ENCODE results near the gene EXOC3L2.

EXOC3L2 gene

DNA sequence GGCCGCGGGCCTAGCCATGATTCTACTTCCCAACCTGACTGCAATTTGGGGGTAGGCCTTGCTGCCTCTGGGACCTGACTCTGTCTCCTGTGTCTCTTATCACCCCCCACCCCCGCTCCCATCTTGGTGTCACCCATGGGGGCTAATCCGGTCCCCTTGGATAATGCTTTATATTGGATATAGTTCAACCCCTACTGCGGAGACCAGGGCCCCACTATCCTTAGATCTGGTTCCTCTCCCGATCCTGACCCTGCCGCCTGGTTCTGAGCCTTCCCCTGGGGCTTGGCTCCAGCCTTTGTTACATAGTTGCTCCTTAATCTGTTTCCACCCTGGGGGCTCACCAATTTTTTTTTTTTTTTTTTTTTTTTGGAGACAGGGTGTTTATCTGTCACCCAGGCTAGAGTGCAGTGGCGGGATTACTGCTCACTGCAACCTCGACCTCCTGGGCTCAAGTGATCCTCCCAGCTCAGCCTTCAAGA lies 65.3 kb downstream of the EXOC3L2 start:
- DNase-seq (ENCODE audit: low spot score): no peak

DNA sequence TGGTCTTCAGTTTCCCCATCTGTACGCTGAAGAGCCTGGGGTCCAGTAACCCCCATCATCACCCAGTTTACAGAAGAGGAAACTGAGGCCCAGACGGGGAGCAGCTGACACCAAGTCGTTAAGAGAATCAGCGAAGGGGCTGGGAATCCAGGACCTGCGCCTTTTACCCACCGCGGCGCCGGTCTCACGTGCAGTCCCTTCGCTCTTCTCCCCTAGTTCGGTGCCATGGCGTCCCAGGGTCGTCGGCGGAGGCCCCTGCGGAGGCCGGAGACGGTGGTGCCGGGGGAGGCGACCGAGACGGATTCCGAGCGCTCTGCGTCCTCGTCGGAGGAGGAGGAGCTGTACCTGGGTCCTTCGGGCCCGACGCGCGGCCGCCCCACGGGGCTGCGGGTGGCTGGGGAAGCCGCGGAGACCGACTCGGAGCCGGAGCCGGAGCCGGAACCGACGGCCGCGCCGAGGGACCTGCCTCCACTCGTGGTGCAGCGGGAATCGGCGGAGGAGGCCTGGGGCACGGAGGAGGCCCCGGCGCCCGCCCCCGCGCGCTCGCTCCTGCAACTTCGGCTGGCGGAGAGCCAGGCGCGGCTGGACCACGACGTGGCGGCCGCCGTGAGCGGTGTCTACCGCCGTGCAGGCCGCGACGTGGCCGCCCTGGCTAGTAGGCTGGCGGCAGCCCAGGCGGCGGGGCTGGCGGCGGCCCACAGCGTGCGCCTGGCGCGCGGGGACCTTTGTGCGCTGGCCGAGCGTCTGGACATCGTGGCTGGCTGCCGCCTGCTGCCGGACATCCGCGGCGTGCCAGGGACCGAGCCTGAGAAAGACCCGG lies 65.9 kb downstream of the EXOC3L2 start:
- DNase-seq (ENCODE audit: low spot score): no peak

DNA sequence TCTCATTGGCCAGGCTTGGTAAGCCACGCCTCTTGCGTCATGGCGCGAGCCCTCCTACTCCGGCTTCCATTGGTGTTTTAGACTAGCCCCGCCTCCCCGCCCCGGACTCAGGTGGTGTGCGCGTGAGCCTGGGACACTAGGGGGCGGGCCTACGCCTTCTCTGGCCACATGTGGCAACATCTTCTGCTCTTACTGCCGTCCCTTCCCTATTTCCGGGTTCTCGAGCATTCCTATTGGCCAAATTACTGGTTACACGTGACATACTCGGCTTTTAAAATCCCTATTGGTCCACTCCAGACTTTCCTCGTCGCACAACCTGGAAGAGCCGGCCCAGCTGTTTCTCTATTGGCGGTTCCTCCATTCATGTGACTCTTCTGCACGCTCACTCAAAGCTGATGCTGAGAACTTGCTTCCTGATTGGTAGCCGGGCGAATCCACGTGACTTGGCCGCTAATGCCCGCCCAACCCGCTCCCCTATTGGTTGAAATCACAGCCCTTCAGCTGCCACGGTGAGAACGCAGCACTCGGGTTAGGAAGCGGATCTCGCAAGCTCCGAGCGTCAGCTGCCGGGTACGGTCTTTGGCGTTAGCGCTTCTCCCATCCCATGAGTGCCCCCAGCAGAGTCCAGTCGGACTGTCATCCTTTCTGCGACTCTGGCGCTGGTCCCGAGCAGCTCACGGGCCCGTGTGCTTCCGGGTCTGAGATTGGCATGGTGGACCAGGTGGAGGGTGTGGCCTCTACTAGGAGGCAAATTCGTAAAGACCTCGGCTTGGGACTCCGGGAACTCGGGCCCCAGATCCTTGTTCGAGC lies 66.7 kb downstream of the EXOC3L2 start, which contains the start of gene BLOC1S3:
Gene BLOC1S3, plus strand, starts transcription at position 523 of the 810 bp plus-strand sequence. CDS start 513 bp downstream, outside the sequence.
- DNase-seq (ENCODE audit: low spot score): peak; percentile 100

GRCh38 chr19:45177817-45178261 lies 67.4 kb downstream of the EXOC3L2 start, which contains the start of gene TRAPPC6A:
Gene TRAPPC6A (minus strand): TSS chr19:45178237. CDS start chr19:45178218, 19 bp downstream.
- no peak for DNase-seq (ENCODE audit: low spot score)

DNA sequence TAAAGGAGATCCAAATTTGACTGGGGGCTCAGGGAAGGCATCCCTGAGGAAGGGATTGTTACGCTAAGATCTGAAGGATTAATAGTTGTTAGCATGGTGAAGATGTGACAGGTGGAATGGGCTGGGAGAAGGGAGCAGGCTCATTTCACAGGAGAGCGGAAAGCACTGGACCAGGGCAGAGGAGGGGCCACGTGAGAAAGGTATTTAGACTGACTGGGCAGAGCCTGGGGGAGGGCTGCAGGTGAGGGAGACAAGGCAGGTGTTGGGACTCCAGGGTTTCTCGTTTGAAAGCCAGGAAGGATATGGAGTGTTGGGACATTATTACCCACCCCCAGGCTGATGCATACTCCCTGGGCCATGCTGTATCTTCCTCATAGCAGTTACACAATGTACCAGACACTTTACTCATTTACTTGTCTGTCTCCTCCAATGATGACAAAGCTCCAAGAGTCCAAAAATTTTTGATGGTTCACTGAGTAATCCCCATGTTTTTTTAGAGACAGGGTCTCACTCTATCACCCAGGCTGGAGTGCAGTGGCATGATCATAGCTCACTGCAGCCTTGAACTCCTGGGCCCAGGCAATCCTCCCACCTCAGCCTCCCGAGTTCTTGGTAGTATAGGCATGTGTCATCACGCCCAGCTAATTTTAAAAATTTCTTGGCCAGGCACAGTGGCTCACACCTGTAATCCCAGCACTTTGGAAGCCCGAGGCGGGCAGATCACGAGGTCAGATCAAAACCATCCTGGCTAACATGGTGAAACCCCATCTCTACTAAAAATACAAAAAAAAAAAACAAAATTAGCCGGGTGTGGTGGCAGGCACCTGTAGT lies 69.5 kb downstream of the EXOC3L2 start:
- DNase-seq (ENCODE audit: low spot score): no peak

DNA sequence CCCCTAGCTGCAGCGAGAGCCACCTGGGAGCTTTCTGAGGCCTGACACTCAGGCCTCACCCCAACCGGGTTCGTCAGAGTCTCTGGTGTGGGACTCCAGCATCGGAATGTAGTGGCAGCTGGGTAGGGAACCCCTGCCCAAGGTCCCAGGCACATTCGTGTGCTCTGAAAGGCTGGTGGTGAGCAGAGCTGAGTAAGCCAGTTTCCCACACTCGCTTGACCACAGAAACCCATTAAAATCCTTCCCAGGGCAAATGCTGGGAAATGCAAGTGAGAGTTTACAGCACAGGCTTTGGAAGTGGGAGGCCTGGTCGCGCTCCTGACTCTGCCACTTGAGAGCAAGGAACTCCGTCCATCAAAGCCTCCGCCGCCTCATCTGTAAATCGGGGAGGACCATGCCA lies 71.4 kb downstream of the EXOC3L2 start:
- DNase-seq (ENCODE audit: low spot score): no peak

- DNase-seq (ENCODE audit: low spot score): no peak
Observed at GRCh38 chr19:45172611-45173208, 72.5 kb downstream of the EXOC3L2 start.

DNA sequence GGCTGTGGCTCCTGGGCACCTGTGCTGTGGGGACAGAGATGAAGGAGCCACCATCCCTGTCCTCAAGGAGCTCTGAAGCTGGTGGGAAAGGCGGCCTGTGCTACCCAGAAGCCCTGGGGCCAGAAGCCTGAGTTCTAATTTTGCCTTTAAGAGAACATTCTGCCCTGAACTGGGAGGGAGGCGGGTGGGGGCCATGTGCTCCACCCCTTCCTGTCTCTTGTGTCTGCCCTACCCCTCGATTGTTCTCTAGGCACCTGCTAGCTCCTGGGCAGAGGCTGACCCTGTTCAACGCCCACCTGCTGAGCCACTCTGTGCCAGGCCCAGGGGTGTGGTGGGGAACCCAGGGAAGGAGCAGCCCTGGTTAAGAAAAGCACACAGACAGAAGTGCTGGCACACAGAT lies 73.0 kb downstream of the EXOC3L2 start:
- DNase-seq (ENCODE audit: low spot score): no peak

DNA sequence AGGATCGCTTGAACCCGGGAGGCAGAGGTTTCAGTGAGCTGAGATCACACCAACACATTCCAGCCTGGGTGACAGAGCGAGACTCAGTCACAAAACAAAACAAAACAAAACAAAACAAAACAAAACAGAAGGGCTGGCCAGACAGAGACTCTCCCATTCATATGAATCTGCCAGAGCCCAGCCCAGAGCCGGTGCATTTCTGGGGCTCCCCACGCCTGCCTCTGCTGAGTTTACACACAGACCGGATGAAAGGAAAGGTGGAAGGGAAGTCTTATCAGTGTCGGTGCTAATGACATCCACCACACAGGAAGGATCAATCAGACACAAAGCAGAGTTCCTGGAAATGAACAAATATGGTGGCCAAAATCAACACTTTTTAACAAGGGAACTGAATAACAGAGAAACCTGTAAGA lies 74.0 kb downstream of the EXOC3L2 start:
- no peak for DNase-seq (ENCODE audit: low spot score)

DNA sequence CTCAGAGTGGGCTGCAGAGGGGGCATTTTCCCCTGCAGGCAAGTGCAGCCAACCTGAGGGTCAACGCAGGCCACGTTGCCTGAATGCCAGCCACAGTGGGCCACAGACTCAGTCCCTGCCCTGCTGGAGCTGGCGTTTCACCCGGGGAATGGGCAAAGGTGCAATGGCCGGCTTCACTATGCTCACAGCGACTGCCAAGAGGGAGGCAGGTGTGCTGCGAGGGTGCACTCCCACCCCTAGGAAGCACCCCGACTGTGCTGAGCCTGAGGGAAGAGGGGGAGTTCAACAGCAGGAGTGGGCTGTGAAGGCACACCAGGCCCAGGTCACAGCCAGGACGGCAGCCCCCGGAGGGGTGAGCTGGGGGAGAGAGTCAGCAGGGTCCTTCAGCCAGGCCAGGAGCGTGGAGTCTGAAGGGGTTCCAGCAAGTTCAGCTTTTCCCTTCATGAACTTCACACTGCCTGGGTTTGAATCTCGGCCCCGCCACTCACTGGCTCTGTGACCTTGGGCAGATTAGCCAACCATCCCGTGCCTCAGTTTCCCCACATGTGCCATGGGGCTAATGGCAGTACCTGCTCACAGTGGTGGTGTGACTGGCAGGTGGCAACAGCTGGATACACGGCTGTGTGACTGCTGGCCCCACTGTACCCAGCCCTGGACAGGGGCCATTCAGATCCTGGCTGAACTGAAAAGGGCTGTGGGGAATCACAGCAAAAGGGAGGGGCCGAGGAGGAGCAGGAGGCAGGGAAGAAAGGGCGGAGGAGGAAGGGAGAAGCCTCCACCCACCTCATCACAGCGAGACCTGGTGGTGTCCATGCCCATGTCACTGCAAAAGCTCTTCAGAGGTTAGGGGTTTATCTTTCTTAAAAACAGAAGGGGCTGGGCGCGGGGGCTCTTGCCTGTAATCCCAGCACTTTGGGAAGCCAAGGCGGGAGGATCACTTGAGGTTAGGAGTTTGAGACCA lies 74.8 kb downstream of the EXOC3L2 start:
- no peak for DNase-seq (ENCODE audit: low spot score)

GRCh38 chr19:45169602-45170001 lies 75.6 kb downstream of the EXOC3L2 start:
- no peak for DNase-seq (ENCODE audit: low spot score)

GRCh38 chr19:45168767-45169351 lies 76.3 kb downstream of the EXOC3L2 start:
- DNase-seq (ENCODE audit: low spot score): no peak

- no peak for DNase-seq (ENCODE audit: low spot score)
Observed at GRCh38 chr19:45166723-45167252, 78.4 kb downstream of the EXOC3L2 start.

- DNase-seq (ENCODE audit: low spot score): no peak
Observed at GRCh38 chr19:45164577-45165335, 80.5 kb downstream of the EXOC3L2 start.

- DNase-seq (ENCODE audit: low spot score): no peak
Observed at GRCh38 chr19:45163751-45164460, 81.3 kb downstream of the EXOC3L2 start.

GRCh38 chr19:45163156-45163555 lies 82.1 kb downstream of the EXOC3L2 start:
- DNase-seq (ENCODE audit: low spot score): no peak

DNA sequence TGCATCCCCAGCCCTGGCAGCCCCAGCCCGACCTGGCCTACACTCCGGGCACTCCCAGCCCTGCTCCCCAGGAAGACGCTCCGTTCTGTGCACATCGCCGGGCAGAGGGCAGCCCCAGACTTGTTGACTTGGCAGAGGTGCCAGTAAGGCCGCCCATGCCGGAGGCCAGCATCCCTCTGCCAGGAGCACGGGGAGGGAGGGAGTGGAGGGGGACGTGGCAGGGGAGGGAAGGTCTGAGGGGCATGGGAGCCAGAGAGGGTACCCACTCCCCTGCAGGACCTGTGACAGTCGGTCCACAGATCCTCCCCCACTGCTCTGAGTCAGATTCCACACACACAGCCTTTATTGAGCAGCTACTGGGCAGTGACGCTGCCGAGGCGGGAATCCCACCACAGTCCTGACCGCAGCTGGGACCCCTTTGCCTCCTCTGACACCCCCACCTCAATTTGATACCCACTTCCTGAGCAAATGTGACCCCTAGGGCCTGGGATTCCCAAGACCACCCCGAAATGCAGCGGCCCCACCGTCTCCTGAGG lies 82.5 kb downstream of the EXOC3L2 start:
- DNase-seq (ENCODE audit: low spot score): no peak
